ENCODE results near the gene INPP5F. TPM values are rescaled to one million over a fixed set of nuclear protein-coding genes. Genes with fewer than 3 reads are reported as not detected.
"Not testable (repeated sequence)": the region's sequence is repeated elsewhere in the genome, so short reads cannot be mapped to it uniquely, and the experiment has no call there.

INPP5F gene
- total and polyA plus RNA-seq, 11 donors = 3.0 to 9.9 (median 6.4) TPM

DNA sequence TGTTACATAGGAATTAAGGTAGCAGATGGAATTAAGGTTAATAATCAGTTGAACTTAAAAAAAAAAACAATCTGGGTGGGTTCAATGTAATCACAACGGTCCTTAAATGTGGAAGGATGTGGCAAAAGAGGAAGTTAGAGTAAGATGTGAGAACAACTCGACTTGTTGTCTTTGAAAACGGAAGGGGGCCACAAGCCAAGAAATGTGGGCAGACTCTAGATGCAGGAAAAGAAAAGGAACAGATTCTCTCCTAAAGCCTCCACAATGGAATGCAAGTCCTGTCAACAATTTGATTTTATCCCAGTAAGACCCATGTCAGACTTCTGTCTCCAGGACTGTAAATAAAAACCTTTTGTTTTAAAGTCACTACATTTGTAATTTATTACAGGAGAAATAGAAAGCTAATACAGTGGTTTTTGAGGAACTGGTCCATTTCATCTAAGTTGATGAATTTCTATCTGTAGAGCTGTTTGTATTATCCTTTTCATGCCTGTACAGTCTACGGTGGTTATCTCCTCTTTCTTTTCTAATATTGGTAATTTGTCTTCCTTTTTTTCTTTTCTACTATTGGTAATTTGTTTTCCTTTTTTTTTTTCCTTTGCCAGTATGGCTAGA lies 138.2 kb downstream of the INPP5F start:
- H3K4me1 ChIP-seq = peaks cover 0 to 28% (median 4%) of the 10 kb centered on the region in 12 donors
- intact Hi-C loops (cut with DNase I) = loop anchor here in 4 of 10 donors (5.0 to 10.0 kb wide), 2 partner anchors 177 to 259 kb away; no protein-coding TSS in a partner anchor
- H3K27ac ChIP-seq = no peak overlapping the region
- H3K4me3 ChIP-seq = no peak overlapping the region
- DNase-seq (no peak), ATAC-seq (no peak)
- no peaks in the 10 kb centered on the region for H3K27me3 ChIP-seq
- WGBS, 4 donors = 58 to 67% (median 61%) methylated on average over 4 of the region's 4 CpGs
- peaks cover 0 to 10% (median 0%) of the 10 kb centered on the region in 12 donors for H3K9me3 ChIP-seq
- TF ChIP-seq POLR2A (IDR thresholded peaks at IDR 0.05) = no peak
- TF ChIP-seq, protein P1, sequence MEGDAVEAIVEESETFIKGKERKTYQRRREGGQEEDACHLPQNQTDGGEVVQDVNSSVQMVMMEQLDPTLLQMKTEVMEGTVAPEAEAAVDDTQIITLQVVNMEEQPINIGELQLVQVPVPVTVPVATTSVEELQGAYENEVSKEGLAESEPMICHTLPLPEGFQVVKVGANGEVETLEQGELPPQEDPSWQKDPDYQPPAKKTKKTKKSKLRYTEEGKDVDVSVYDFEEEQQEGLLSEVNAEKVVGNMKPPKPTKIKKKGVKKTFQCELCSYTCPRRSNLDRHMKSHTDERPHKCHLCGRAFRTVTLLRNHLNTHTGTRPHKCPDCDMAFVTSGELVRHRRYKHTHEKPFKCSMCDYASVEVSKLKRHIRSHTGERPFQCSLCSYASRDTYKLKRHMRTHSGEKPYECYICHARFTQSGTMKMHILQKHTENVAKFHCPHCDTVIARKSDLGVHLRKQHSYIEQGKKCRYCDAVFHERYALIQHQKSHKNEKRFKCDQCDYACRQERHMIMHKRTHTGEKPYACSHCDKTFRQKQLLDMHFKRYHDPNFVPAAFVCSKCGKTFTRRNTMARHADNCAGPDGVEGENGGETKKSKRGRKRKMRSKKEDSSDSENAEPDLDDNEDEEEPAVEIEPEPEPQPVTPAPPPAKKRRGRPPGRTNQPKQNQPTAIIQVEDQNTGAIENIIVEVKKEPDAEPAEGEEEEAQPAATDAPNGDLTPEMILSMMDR (IDR thresholded peaks at IDR 0.05) = no peak
- H3K36me3 ChIP-seq = no peaks in the 10 kb centered on the region

DNA sequence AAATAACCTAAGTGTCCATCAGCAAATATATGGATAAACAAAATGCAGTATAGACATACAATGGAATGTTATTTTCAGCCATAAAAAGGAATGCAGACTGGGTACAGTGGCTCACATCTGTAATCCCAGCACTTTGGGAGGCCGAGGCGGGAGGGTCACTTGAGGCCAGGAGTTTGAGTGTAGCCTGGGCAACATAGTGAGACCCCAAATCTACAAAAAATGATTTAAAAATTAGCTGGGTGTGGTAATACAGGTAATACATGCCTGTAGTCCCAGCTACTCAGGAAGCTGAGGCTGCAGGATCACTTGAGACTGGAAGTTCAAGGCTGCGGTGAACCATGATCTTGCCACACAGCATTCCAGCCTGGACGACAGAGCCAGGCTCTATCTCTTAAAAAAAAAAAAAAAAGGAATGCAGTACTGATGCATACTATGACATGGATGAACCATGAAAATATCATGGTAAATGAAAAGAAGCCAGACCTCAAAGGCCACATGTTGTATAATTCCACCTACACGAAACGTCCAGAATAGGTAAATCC lies 139.9 kb downstream of the INPP5F start:
- Histone ChIP-seq H3K27ac (no peak overlapping the region), H3K4me3 (no peak overlapping the region), H3K4me1 (peaks cover 0 to 35% (median 8%) of the 10 kb centered on the region in 12 donors), H3K36me3 (no peaks in the 10 kb centered on the region), H3K27me3 (no peaks in the 10 kb centered on the region), H3K9me3 (peaks cover 0 to 10% (median 0%) of the 10 kb centered on the region in 12 donors)
- WGBS, 4 donors = 93 to 96% (median 96%) methylated on average over 6 of the region's 6 CpGs
- TF ChIP-seq, protein P1 (IDR thresholded peaks at IDR 0.05) = no peak
- TF ChIP-seq POLR2A (IDR thresholded peaks at IDR 0.05) = no peak
- DNase-seq (no peak), ATAC-seq (no peak)
- intact Hi-C loops (cut with DNase I) = loop anchor here in 2 of 10 donors (10.0 kb wide), 1 partner anchor 261 kb away; no protein-coding TSS in a partner anchor

DNA sequence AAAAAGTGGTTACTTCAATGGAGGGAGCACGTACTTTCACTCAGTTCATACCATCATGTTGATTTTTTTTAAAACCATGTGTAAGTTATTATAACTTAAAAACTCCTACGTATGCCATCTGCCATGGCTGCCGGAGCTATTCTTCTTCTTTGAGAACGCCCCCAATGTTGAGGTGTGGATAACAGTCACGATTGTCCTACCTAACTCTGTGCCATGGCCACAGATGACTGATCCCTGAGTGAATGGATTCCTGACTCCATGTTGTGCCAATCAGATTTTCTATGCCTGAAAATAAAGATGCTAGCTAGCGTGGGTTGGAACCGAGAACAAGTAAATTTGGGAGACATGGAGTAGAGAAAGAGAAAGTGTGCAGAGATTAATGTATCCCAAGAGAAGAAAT lies 141.5 kb downstream of the INPP5F start:
- intact Hi-C loops (cut with DNase I) = loop anchor here in 2 of 10 donors (10.0 kb wide), 1 partner anchor 263 kb away; no protein-coding TSS in a partner anchor
- Histone ChIP-seq H3K4me1 (peaks cover 4 to 46% (median 17%) of the 10 kb centered on the region in 12 donors), H3K4me3 (no peak overlapping the region), H3K36me3 (no peaks in the 10 kb centered on the region), H3K27ac (no peak overlapping the region), H3K9me3 (peaks cover 0 to 10% (median 0%) of the 10 kb centered on the region in 12 donors), H3K27me3 (no peaks in the 10 kb centered on the region)
- DNase-seq = no peak
- TF ChIP-seq POLR2A (IDR thresholded peaks at IDR 0.05) = no peak
- ATAC-seq = no peak
- 74 to 83% (median 77%) methylated on average over 7 of the region's 7 CpGs for WGBS, 4 donors

DNA sequence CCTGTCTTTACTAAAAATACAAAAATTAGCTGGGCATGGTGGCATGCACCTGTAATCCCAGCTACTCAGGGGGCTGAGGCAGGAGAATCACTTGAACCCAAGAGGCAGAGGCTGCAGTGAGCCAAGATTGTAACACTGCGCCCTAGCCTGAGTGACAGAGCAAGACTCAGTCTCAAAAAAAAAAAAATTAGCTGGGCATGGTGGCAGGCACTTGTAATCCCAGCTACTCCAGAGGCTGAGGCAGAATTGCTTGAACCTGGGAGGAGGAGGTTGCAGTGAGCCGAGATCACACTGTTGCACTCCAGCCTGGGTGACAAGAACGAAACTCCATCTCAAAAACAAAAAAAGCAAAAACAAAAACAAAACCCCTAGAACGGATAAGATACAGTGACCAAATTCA lies 143.5 kb downstream of the INPP5F start:
- not testable (repeated sequence) for H3K27me3 ChIP-seq, DNase-seq, ATAC-seq, H3K9me3 ChIP-seq, H3K27ac ChIP-seq, H3K4me3 ChIP-seq, H3K36me3 ChIP-seq
- intact Hi-C loops (cut with DNase I) = loop anchor here in 2 of 10 donors (10.0 kb wide), 1 partner anchor 265 kb away; no protein-coding TSS in a partner anchor
- 69 to 84% (median 76%) methylated on average over 4 of the region's 4 CpGs for WGBS, 4 donors
- H3K4me1 ChIP-seq = peaks cover 4 to 54% (median 20%) of the 10 kb centered on the region in 12 donors

Measured in heart left ventricle (tissue), 16 donors.